Choroid plexus epithelial cell (primary cell): ENCODE data around the gene KLHL22.

Source experiments
- DNase-seq: peaks from one replicate; pipeline ENCODE4 v3.0.0-alpha.2; 2010; ENCODE audit warnings: low read depth
- H3K4me3 ChIP-seq: 2 replicates; pipeline ENCODE4 v1.5.1; 2011; ENCODE audit warnings: low read depth, mild to moderate bottlenecking, control low read depth, low read length, moderate library complexity
- TF ChIP-seq, protein P1 (sequence below): conservative IDR thresholded peaks from 2 replicates; pipeline ENCODE4 v1.5.1; 2011; ENCODE audit warnings: low read depth, mild to moderate bottlenecking, control low read depth, inconsistent platforms, low read length, moderate library complexity

KLHL22 gene

DNA sequence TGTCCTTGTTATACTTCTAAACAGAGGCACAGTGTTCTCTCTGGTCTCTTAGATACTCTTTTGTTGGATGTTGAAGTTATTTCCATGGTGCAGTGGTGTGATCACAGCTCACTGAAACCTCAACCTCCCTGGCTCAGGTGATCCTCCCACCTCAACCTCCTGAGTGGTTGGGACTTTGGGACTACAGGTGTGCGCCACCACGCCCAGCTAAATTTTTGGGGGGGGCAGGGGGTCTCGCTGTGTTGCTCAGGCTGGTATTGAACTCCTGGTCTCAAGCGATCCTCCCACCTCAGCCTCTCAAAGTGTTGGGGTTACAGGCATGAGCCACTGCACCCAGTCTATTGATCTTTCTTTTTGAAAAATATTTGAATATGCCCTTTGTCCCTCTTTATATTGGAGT, 86.7 kb downstream of the KLHL22 start:
- no peak overlapping the region for H3K4me3 ChIP-seq
- TF ChIP-seq, protein P1, sequence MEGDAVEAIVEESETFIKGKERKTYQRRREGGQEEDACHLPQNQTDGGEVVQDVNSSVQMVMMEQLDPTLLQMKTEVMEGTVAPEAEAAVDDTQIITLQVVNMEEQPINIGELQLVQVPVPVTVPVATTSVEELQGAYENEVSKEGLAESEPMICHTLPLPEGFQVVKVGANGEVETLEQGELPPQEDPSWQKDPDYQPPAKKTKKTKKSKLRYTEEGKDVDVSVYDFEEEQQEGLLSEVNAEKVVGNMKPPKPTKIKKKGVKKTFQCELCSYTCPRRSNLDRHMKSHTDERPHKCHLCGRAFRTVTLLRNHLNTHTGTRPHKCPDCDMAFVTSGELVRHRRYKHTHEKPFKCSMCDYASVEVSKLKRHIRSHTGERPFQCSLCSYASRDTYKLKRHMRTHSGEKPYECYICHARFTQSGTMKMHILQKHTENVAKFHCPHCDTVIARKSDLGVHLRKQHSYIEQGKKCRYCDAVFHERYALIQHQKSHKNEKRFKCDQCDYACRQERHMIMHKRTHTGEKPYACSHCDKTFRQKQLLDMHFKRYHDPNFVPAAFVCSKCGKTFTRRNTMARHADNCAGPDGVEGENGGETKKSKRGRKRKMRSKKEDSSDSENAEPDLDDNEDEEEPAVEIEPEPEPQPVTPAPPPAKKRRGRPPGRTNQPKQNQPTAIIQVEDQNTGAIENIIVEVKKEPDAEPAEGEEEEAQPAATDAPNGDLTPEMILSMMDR = no peak
- no peak for DNase-seq

DNA sequence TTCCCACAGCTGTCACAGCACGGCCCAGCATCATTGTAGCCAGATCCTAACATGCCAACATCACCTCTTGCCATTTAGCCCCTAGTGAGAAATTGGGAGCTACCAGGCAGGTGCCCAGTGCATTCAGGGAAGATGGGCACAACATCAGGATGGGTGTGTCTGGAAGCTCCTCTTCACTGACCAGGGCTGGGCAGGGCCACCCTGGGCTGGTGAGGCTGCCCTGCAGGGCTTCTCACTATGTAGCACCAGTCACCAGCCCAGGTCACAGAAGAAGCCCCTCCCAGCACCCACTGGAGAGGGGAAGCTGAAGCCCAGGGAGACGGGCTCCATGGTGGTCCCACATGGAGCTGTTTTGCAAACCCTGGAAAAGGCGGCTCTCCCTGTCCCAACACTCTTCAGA, 87.8 kb downstream of the KLHL22 start:
- DNase-seq = no peak
- no peak overlapping the region for H3K4me3 ChIP-seq
- TF ChIP-seq, protein P1 = no peak

DNA sequence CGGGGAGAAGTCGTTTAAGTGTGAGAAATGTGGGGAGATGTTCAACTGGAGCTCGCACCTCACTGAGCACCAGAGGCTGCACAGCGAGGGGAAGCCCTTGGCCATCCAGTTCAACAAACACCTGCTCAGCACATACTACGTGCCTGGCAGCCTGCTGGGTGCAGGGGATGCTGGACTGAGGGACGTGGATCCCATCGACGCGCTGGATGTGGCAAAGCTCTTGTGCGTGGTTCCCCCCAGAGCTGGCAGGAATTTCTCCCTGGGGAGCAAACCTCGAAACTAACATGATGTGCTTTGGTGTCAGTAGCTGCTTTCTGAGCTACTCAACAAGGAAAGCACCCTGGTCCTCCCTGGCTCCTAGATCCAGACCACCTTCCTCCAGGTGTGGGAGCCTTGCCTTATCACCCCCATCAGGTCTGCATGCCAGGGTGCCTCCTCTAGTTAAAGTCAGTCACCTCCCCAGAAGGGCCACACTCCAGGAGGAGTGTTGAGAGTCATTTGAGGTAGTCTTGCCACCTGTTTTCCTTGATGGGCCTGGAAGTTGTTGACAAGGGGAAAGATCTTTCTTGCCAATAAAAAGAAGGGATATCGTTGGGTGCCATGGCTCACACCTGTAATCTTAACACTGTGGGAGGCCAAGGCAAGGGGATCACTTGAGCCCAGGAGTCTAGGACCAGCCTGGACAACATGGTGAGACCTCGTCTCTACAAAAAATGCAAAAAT, 88.7 kb downstream of the KLHL22 start:
- no peak for DNase-seq
- TF ChIP-seq, protein P1 = no peak
- H3K4me3 ChIP-seq = no peak overlapping the region

DNA sequence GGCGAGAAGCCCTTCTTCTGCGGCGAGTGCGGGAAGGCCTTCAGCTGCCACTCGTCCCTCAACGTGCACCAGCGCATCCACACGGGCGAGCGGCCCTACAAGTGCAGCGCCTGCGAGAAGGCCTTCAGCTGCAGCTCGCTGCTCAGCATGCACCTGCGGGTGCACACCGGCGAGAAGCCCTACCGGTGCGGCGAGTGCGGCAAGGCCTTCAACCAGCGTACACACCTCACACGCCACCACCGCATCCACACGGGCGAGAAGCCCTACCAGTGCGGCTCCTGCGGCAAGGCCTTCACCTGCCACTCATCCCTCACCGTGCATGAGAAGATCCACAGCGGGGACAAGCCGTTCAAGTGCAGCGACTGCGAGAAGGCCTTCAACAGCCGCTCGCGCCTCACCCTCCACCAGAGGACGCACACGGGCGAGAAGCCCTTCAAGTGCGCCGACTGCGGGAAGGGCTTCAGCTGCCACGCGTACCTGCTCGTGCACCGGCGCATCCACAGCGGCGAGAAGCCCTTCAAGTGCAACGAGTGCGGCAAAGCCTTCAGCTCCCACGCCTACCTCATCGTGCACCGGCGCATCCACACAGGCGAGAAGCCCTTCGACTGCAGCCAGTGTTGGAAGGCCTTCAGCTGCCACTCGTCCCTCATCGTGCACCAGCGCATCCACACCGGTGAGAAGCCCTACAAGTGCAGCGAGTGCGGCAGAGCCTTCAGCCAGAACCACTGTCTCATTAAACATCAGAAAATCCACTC, 89.5 kb downstream of the KLHL22 start:
- TF ChIP-seq, protein P1 = no peak
- no peak overlapping the region for H3K4me3 ChIP-seq
- DNase-seq = no peak

DNA sequence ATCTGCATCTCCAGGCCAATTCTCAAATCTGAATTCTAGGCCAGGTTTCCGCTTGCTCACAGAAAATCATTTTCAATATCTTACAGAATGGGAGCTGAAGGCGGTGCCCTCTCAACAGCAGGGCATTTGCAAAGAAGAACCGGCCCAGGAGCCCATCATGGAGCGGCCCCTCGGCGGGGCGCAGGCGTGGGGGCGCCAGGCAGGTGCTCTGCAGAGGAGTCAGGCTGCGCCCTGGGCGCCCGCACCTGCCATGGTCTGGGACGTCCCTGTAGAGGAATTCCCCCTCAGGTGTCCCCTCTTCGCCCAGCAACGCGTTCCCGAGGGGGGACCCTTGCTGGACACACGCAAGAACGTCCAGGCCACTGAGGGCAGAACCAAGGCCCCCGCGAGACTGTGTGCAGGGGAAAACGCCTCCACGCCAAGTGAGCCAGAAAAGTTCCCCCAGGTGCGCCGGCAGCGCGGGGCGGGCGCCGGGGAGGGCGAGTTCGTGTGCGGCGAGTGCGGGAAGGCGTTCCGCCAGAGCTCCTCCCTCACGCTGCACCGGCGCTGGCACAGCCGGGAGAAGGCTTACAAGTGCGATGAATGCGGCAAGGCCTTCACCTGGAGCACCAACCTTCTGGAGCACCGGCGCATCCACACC, 90.2 kb downstream of the KLHL22 start:
- H3K4me3 ChIP-seq = no peak overlapping the region
- TF ChIP-seq, protein P1 = no peak
- DNase-seq = no peak

DNA sequence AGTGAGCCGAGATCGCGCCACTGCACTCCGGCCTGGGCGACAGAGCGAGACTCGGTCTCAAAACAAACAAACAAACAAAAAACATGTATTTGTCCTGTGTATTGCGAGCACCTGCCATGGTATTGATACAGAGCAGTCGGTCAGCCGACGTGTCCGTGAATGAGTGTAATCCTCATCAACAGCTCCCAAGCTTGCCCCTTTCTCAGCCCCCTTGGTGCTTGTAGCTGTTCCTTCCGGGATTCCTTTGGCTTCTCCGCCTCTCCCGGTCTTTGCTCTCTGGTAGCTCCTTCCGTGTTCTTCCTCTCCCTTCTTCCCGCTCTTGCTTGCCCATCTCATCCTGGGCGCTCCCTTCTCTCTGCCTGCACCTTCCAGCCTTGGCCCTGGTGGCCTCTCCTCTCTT, 90.7 kb downstream of the KLHL22 start:
- TF ChIP-seq, protein P1 = no peak
- H3K4me3 ChIP-seq = no peak overlapping the region
- no peak for DNase-seq
